ENCODE results near the gene MUSTN1.

Gene MUSTN1

DNA sequence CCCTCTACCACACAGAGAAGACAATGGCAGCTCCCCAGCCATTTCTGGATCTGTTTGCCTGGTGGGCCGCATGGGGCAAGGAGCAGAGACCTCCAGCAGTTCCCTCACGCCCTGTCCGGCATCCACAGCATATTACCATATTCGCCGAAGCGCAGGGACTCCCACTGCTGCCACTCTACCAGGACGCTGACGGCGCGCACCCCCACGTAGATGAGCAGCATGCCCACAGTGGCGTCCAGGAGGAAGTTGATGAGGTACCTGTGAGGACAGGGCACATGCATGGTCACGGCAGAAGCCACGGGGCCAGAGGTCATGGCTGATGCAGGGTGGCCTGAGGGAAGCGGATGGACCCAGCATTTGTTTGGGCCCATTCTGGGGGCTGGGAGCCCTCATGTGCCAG lies 14.8 kb upstream of the MUSTN1 start:
- no CpG with 5 or more reads among the region's 15 CpGs for WGBS (ENCODE audit: extremely low coverage, insufficient coverage, insufficient read length)
- DNase-seq = no peak
- Histone ChIP-seq H2AK5ac (ENCODE audit: low read length) (no peak overlapping the region), H2BK5ac (ENCODE audit: low read depth, low read length, poor library complexity) (no peak overlapping the region), H4K12ac (ENCODE audit: low read depth, low read length) (no peak overlapping the region), H3K9ac (ENCODE audit: low read length) (no peak overlapping the region), H3K4me1 (ENCODE audit: control insufficient read depth in 1 of 2, insufficient read depth in 2 of 2, low read length in 2 of 2) (no peaks in the 10 kb centered on the region), H3K14ac (ENCODE audit: low read length) (no peak overlapping the region), H2AFZ (ENCODE audit: insufficient read depth, low read length, poor library complexity) (no peak overlapping the region), H3K79me1 (ENCODE audit: low read length) (no peaks in the 10 kb centered on the region), H3K4ac (ENCODE audit: low read depth, low read length) (no peak overlapping the region), H3K4me2 (ENCODE audit: low read length) (no peak overlapping the region), H2BK12ac (ENCODE audit: low read length) (no peak overlapping the region), H3K23ac (ENCODE audit: low read length) (no peak overlapping the region), H4K91ac (ENCODE audit: low read depth, low read length) (no peak overlapping the region), H3K27ac (ENCODE audit: low read depth, low read length) (no peak overlapping the region), H3K18ac (ENCODE audit: low read length) (no peak overlapping the region), H3K9me3 (ENCODE audit: insufficient read depth, low read depth, low read length) (peaks cover 2% of the 10 kb centered on the region), H2BK120ac (ENCODE audit: insufficient read depth, low read length, poor library complexity) (no peak overlapping the region), H3K36me3 (ENCODE audit: control insufficient read depth in 1 of 2, insufficient read depth in 2 of 2, low read length in 2 of 2) (peaks cover 7 to 13% of the 10 kb centered on the region in 2 experiments), H3K79me2 (ENCODE audit: control insufficient read depth, insufficient read depth, low read length, poor library complexity) (no peaks in the 10 kb centered on the region), H3K27me3 (ENCODE audit: insufficient read depth, low read length) (no peaks in the 10 kb centered on the region), H3K4me3 (ENCODE audit: low read depth, low read length) (no peak overlapping the region), H4K8ac (ENCODE audit: low read depth, low read length) (no peak overlapping the region)

DNA sequence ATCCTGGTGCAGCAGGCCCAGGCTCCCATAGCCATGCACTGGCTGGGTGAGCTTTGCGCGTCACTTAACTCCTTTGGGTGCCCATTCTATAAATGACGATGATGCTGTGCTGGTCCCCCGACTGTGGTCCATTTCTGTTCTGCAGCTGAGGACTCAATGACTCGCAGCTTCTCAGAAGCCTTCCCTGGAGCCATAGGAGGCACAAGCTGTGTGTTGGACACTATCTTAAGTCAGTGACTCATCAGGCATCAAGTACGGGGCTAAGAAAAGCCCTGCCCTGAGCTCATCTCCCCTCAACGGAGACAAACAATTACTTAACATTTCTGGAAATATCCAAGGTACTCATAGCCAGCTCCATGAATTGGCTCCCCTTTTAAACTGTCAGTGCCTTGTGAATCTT lies 13.8 kb upstream of the MUSTN1 start:
- H3K4me1 ChIP-seq (ENCODE audit: control insufficient read depth in 1 of 2, insufficient read depth in 2 of 2, low read length in 2 of 2) = no peaks in the 10 kb centered on the region
- no peaks in the 10 kb centered on the region for H3K79me1 ChIP-seq (ENCODE audit: low read length)
- H3K36me3 ChIP-seq (ENCODE audit: control insufficient read depth in 1 of 2, insufficient read depth in 2 of 2, low read length in 2 of 2) = peaks cover 7 to 15% of the 10 kb centered on the region in 2 experiments
- no peak overlapping the region for H2AFZ ChIP-seq (ENCODE audit: insufficient read depth, low read length, poor library complexity)
- H4K8ac ChIP-seq (ENCODE audit: low read depth, low read length) = no peak overlapping the region
- no peak overlapping the region for H3K27ac ChIP-seq (ENCODE audit: low read depth, low read length)
- no peak overlapping the region for H3K18ac ChIP-seq (ENCODE audit: low read length)
- H3K9ac ChIP-seq (ENCODE audit: low read length) = no peak overlapping the region
- no peak overlapping the region for H4K91ac ChIP-seq (ENCODE audit: low read depth, low read length)
- no peak for DNase-seq
- H2AK5ac ChIP-seq (ENCODE audit: low read length) = no peak overlapping the region
- H3K4me2 ChIP-seq (ENCODE audit: low read length) = no peak overlapping the region
- H3K4ac ChIP-seq (ENCODE audit: low read depth, low read length) = no peak overlapping the region
- no peak overlapping the region for H4K12ac ChIP-seq (ENCODE audit: low read depth, low read length)
- no peak overlapping the region for H2BK12ac ChIP-seq (ENCODE audit: low read length)
- H2BK120ac ChIP-seq (ENCODE audit: insufficient read depth, low read length, poor library complexity) = no peak overlapping the region
- no peaks in the 10 kb centered on the region for H3K79me2 ChIP-seq (ENCODE audit: control insufficient read depth, insufficient read depth, low read length, poor library complexity)
- H3K23ac ChIP-seq (ENCODE audit: low read length) = no peak overlapping the region
- H3K4me3 ChIP-seq (ENCODE audit: low read depth, low read length) = no peak overlapping the region
- H2BK5ac ChIP-seq (ENCODE audit: low read depth, low read length, poor library complexity) = no peak overlapping the region
- no CpG with 5 or more reads among the region's 7 CpGs for whole genome bisulfite sequencing (ENCODE audit: extremely low coverage, insufficient coverage, insufficient read length)
- H3K9me3 ChIP-seq (ENCODE audit: insufficient read depth, low read depth, low read length) = peaks cover 2% of the 10 kb centered on the region
- no peaks in the 10 kb centered on the region for H3K27me3 ChIP-seq (ENCODE audit: insufficient read depth, low read length)
- H3K14ac ChIP-seq (ENCODE audit: low read length) = no peak overlapping the region

DNA sequence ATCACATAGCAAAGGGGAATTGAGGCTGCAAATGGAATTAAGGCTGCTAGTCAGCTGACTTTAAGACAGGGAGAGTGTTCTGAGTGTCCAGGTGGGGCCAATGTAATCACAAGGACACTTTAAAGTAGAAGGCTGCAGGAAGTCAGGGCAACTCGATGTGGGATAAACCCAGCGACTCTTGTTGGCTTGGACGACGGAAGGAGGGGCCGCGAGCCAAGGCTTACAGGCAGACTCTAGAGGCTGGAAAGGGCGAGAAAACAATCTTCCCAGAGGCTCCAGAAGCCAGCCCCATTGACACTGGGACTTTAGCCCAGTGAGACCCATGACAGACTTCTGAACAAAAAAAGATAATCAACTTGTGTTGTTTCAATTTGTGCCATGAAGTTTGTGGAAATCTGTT lies 12.9 kb upstream of the MUSTN1 start:
- Histone ChIP-seq H4K8ac (ENCODE audit: low read depth, low read length) (no peak overlapping the region), H3K9me3 (ENCODE audit: insufficient read depth, low read depth, low read length) (peaks cover 2% of the 10 kb centered on the region), H3K23ac (ENCODE audit: low read length) (no peak overlapping the region), H3K79me2 (ENCODE audit: control insufficient read depth, insufficient read depth, low read length, poor library complexity) (no peaks in the 10 kb centered on the region), H2AFZ (ENCODE audit: insufficient read depth, low read length, poor library complexity) (no peak overlapping the region), H3K4me1 (ENCODE audit: control insufficient read depth in 1 of 2, insufficient read depth in 2 of 2, low read length in 2 of 2) (no peaks in the 10 kb centered on the region), H3K4me2 (ENCODE audit: low read length) (no peak overlapping the region), H3K79me1 (ENCODE audit: low read length) (no peaks in the 10 kb centered on the region), H3K4ac (ENCODE audit: low read depth, low read length) (no peak overlapping the region), H3K27ac (ENCODE audit: low read depth, low read length) (no peak overlapping the region), H4K12ac (ENCODE audit: low read depth, low read length) (no peak overlapping the region), H3K27me3 (ENCODE audit: insufficient read depth, low read length) (no peaks in the 10 kb centered on the region), H4K91ac (ENCODE audit: low read depth, low read length) (no peak overlapping the region), H2AK5ac (ENCODE audit: low read length) (no peak overlapping the region), H3K9ac (ENCODE audit: low read length) (no peak overlapping the region), H3K14ac (ENCODE audit: low read length) (no peak overlapping the region), H3K18ac (ENCODE audit: low read length) (no peak overlapping the region), H2BK120ac (ENCODE audit: insufficient read depth, low read length, poor library complexity) (no peak overlapping the region), H3K36me3 (ENCODE audit: control insufficient read depth in 1 of 2, insufficient read depth in 2 of 2, low read length in 2 of 2) (peaks cover 7 to 15% of the 10 kb centered on the region in 2 experiments), H2BK5ac (ENCODE audit: low read depth, low read length, poor library complexity) (no peak overlapping the region), H3K4me3 (ENCODE audit: low read depth, low read length) (no peak overlapping the region), H2BK12ac (ENCODE audit: low read length) (no peak overlapping the region)
- DNase-seq = no peak
- WGBS (ENCODE audit: extremely low coverage, insufficient coverage, insufficient read length) = no CpG with 5 or more reads among the region's 7 CpGs

DNA sequence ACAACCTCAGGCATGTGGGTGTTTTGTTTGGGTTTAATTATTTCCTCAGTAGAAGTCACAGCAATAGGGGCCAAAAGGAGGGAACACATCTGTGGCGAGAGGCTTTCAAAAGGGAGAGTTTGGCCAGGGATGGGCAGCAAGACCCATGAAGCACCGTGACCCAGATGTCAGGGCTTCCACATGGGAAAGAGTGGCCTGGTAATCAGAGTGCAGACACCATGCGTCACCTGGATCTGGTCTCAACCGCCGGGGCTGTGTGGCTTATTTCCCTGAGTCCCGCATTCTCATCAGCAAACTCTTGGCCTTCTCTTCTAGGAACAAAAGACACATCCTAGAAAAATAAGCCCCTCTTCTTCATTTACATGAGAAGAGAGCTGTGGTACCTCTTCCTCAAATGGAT lies 12.4 kb upstream of the MUSTN1 start:
- Histone ChIP-seq H4K12ac (ENCODE audit: low read depth, low read length) (no peak overlapping the region), H3K23ac (ENCODE audit: low read length) (no peak overlapping the region), H2AFZ (ENCODE audit: insufficient read depth, low read length, poor library complexity) (no peak overlapping the region), H3K18ac (ENCODE audit: low read length) (no peak overlapping the region), H2BK12ac (ENCODE audit: low read length) (no peak overlapping the region), H3K27me3 (ENCODE audit: insufficient read depth, low read length) (no peaks in the 10 kb centered on the region), H3K27ac (ENCODE audit: low read depth, low read length) (no peak overlapping the region), H3K79me1 (ENCODE audit: low read length) (no peaks in the 10 kb centered on the region), H3K4me3 (ENCODE audit: low read depth, low read length) (no peak overlapping the region), H3K9ac (ENCODE audit: low read length) (no peak overlapping the region), H3K4ac (ENCODE audit: low read depth, low read length) (no peak overlapping the region), H3K4me2 (ENCODE audit: low read length) (no peak overlapping the region), H4K8ac (ENCODE audit: low read depth, low read length) (no peak overlapping the region), H4K91ac (ENCODE audit: low read depth, low read length) (no peak overlapping the region), H2BK120ac (ENCODE audit: insufficient read depth, low read length, poor library complexity) (no peak overlapping the region), H2BK5ac (ENCODE audit: low read depth, low read length, poor library complexity) (no peak overlapping the region), H2AK5ac (ENCODE audit: low read length) (no peak overlapping the region), H3K36me3 (ENCODE audit: control insufficient read depth in 1 of 2, insufficient read depth in 2 of 2, low read length in 2 of 2) (peaks cover 7 to 15% of the 10 kb centered on the region in 2 experiments), H3K4me1 (ENCODE audit: control insufficient read depth in 1 of 2, insufficient read depth in 2 of 2, low read length in 2 of 2) (no peaks in the 10 kb centered on the region), H3K79me2 (ENCODE audit: control insufficient read depth, insufficient read depth, low read length, poor library complexity) (no peaks in the 10 kb centered on the region), H3K14ac (ENCODE audit: low read length) (no peak overlapping the region), H3K9me3 (ENCODE audit: insufficient read depth, low read depth, low read length) (peaks cover 2% of the 10 kb centered on the region)
- no CpG with 5 or more reads among the region's 6 CpGs for WGBS (ENCODE audit: extremely low coverage, insufficient coverage, insufficient read length)
- no peak for DNase-seq
